Neural crest cell (in vitro differentiated cells): Measurements from ENCODE around the gene CTNNB1. TPM values are rescaled to one million over a fixed set of nuclear protein-coding genes. Genes with fewer than 3 reads are reported as not detected.

Experiments
- DNase-seq: peaks from one replicate; pipeline ENCODE4 v3.0.0; 2021; ENCODE audit warnings: low read depth, mixed read lengths, low spot score
- H3K27ac Mint-ChIP-seq: one replicate; pipeline ENCODE4 v1.8.0; 2021; ENCODE audit warnings: mild to moderate bottlenecking, mixed read lengths; ENCODE audit not compliant: unreplicated experiment
- H3K27me3 Mint-ChIP-seq: 2 replicates; pipeline ENCODE4 v1.8.0; 2021; ENCODE audit warnings: low read depth, mild to moderate bottlenecking, mixed read lengths
- H3K36me3 Mint-ChIP-seq: 2 replicates; pipeline ENCODE4 v1.8.0; 2021; ENCODE audit warnings: low read depth, mild to moderate bottlenecking, mixed read lengths
- H3K4me1 Mint-ChIP-seq: 2 replicates; pipeline ENCODE4 v1.8.0; 2021; ENCODE audit warnings: mixed read lengths
- H3K4me3 Mint-ChIP-seq: one replicate; pipeline ENCODE4 v1.8.0; 2021; ENCODE audit warnings: mild to moderate bottlenecking, mixed read lengths
- H3K9me3 Mint-ChIP-seq: 2 replicates; pipeline ENCODE4 v1.8.0; 2021; ENCODE audit warnings: mixed read lengths
- CTCF ChIP-seq: fragments of 200-600 bp; sonication (generic); conservative IDR thresholded peaks from 2 replicates; pipeline ENCODE4 v1.5.0; 2021; ENCODE audit warnings: antibody characterized with exemption, mild to moderate bottlenecking
- total RNA-seq: library from RNA; stranded (reverse); gene quantifications from 2 replicates; pipeline ENCODE4 v1.2.1, GENCODE V29; 2021

Gene CTNNB1
- total RNA-seq, 1 donor from 2014 or later = 550 TPM

GRCh38 chr3:41250825-41251224, 51.5 kb downstream of the CTNNB1 start:
- Mint-ChIP-seq H3K27me3 (peaks cover 2% of the 10 kb centered on the region), H3K4me1 (peaks cover 11% of the 10 kb centered on the region), H3K9me3 (peaks cover 2% of the 10 kb centered on the region), H3K36me3 (peaks cover 2% of the 10 kb centered on the region), H3K27ac (no peak overlapping the region), H3K4me3 (no peak overlapping the region)
- TF ChIP-seq CTCF = no peak
- no peak for DNase-seq

GRCh38 chr3:41251593-41251992, 52.3 kb downstream of the CTNNB1 start:
- Mint-ChIP-seq H3K36me3 (peaks cover 2% of the 10 kb centered on the region), H3K27me3 (peaks cover 2% of the 10 kb centered on the region), H3K9me3 (peaks cover 2% of the 10 kb centered on the region), H3K27ac (no peak overlapping the region), H3K4me3 (no peak overlapping the region), H3K4me1 (peaks cover 11% of the 10 kb centered on the region)
- no peak for TF ChIP-seq CTCF
- no peak for DNase-seq

GRCh38 chr3:41258239-41258800, 59.0 kb downstream of the CTNNB1 start:
- Mint-ChIP-seq H3K4me1 (no peaks in the 10 kb centered on the region), H3K4me3 (no peak overlapping the region), H3K27me3 (no peaks in the 10 kb centered on the region), H3K27ac (no peak overlapping the region), H3K36me3 (peaks cover 3% of the 10 kb centered on the region), H3K9me3 (no peaks in the 10 kb centered on the region)
- no peak for TF ChIP-seq CTCF
- DNase-seq = no peak

GRCh38 chr3:41259449-41260062, 60.3 kb downstream of the CTNNB1 start:
- Mint-ChIP-seq H3K27me3 (no peaks in the 10 kb centered on the region), H3K27ac (no peak overlapping the region), H3K36me3 (peaks cover 3% of the 10 kb centered on the region), H3K4me3 (no peak overlapping the region), H3K4me1 (no peaks in the 10 kb centered on the region), H3K9me3 (no peaks in the 10 kb centered on the region)
- no peak for DNase-seq
- no peak for TF ChIP-seq CTCF

GRCh38 chr3:41260063-41260450, 60.8 kb downstream of the CTNNB1 start:
- Mint-ChIP-seq H3K36me3 (peaks cover 3% of the 10 kb centered on the region), H3K27ac (no peak overlapping the region), H3K4me1 (no peaks in the 10 kb centered on the region), H3K9me3 (no peaks in the 10 kb centered on the region), H3K4me3 (no peak overlapping the region), H3K27me3 (no peaks in the 10 kb centered on the region)
- no peak for DNase-seq
- TF ChIP-seq CTCF = no peak
